ENCODE data around the gene DNAJB7.
A peak's percentile ranks its signal among the peaks of the same experiment; 100 is the strongest.
"Not testable (repeated sequence)": the region's sequence is repeated elsewhere in the genome, so short reads cannot be mapped to it uniquely, and the experiment has no call there.

Gene DNAJB7

GRCh38 chr22:40862013-40862412 is at the start of gene DNAJB7:
Gene DNAJB7 (minus strand): TSS chr22:40862113. CDS start chr22:40861994, 119 bp downstream.
- DNase-seq = no peak

- no peak for DNase-seq
Observed at GRCh38 chr22:40908895-40909294, 47.0 kb upstream of the DNAJB7 start.

DNA sequence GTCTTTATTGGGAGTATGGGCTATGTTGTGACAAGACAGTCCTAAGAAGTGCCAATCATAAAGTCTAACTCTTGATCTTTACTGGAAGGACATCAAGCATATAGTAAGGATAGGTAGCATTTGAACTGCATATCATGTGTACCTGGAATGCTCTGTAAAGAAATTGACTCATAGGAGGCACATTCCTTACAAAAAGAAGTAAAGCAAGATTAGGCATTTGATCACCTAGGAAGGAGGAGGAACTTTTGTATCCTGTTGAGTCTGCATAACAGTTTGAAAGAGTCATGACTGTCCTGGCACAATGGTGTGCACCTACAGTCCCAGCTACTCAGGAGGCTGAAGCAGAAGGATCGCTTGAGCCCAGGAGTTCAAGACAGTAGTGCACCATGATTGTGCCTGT is 42.2 kb upstream of the DNAJB7 start:
- DNase-seq = no peak

DNA sequence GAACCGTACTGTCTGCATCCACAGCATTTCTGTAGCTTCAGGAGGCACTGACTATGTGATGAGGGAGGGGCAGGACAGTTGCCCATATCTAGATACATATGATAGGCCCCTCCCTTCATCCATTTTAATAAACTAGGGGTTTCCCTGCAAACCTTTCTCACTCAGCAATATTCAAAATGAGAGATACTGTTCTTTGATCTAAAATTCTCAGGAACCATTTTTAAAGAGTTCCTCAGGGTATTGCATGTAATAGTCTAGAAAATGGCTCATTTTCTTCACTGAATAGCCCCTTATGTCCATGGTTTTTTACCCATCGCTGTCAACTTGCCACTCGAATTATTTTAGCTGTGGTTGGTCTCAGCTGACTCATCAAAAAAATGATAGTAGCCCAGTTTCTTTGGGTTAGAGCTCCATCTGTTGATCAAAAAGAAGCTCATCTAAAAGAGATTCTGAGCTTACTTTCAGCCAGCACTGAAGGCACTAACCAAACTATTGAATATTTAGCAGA is 37.0 kb upstream of the DNAJB7 start:
- no peak for DNase-seq

GRCh38 chr22:40894417-40894816 is 32.5 kb upstream of the DNAJB7 start:
- DNase-seq = no peak

GRCh38 chr22:40890881-40891280 is 29.0 kb upstream of the DNAJB7 start:
- DNase-seq = no peak

DNA sequence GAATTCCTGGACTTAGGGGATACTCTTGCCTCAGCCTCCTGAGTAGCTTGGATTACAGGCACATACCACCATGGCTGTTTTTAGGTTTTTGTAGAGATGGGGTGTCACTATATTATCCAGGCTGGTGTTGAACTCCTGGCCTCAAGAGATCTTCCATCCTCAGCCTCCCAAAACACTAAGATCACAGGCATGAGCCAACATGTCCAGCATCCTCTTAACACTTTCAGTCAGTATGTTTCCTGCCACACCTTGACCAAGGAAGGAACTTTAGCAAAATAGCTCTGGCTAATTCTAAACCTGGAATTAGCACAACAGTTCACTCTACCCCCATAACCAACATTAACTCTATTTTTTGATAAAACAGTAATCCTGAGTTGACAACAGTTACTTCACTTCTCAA is 27.2 kb upstream of the DNAJB7 start:
- no peak for DNase-seq

DNA sequence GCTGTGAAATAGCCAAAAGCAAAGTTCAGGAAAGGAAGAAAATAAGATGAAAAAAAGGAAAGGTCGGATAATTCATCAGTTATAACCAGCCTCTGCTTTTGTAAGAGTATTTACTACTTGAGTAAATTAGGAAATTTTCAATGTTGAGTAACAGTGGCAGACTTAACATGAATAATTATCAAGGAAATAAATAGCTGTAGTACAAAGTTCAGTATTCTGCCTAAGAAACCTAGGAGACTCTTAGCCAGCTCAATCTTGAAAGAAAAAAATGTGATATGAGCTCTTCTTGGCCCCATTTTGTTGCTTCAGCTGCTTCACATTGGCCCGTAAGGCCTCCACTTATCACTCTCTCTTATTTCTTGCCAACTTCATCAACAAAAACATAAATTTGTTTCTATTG is 17.0 kb upstream of the DNAJB7 start:
- DNase-seq = no peak

- no peak for DNase-seq
Observed at GRCh38 chr22:40877488-40877887, 15.6 kb upstream of the DNAJB7 start.

DNA sequence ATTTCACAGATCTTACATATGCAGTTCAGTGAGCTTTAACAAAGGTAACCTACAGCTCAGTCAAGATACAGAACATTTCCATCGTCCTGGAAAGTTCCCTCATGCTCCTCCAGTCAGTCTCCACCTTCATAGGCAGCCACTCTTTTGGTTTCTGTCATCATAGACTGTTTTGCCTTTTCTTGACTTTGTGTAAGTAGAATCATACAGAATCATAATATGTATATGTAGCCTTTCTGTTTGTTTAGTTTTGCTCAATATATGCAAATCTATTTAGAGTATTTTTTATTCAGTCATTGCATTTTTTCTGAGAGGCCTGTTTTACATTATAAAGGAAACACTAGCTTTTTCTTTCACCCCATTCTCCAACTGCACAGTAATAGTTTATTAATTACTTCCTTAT is 15.0 kb upstream of the DNAJB7 start:
- no peak for DNase-seq

- no peak for DNase-seq
Observed at GRCh38 chr22:40875111-40875510, 13.2 kb upstream of the DNAJB7 start.

GRCh38 chr22:40874016-40874415 is 12.1 kb upstream of the DNAJB7 start:
- no peak for DNase-seq

DNA sequence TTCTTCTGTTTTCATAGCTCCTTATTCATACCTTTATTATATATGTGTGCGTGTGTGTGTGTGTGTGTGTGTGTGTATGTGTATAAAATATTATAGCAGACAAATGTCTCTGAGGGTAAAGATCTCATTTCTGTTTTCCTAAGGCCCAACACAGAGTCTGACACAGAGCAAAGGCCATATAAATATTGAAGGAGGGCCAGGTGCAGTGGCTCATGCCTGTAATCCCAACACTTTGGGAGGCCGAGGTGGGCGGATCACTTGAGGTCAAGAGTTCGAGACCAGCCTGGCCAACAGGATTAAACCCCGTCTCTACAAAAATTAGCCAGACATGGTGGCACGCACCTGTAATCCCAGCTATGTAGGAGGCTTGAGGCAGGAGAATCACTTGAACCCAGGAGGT is 6.5 kb upstream of the DNAJB7 start:
- DNase-seq = not testable (repeated sequence)

- DNase-seq = no peak
Observed at GRCh38 chr22:40867109-40867508, 5.2 kb upstream of the DNAJB7 start.

DNA sequence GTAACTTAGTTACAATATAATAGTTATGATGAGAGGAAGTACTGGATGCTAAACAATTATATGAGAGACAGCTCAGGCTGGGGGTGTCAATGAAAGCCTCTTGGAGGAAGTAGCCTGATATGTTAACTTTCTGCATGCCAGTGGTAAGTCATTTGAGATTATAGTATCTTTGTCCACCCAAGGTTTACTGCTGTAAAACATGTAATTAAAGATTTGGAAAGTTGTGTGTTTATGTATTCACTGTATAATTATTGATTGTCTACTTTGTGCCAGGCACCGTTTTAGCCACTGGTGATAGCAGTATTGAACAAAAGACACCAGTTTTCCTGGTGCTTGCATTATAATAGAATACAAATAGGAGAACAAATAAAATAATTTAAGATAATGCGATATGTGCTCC is 624 bp upstream of the DNAJB7 start:
- DNase-seq = no peak

GRCh38 chr22:40857309-40857855 is 4.5 kb downstream of the DNAJB7 start:
- DNase-seq = no peak

GRCh38 chr22:40856513-40857308 is 5.2 kb downstream of the DNAJB7 start, which contains the start of the genes ST13 and XPNPEP3:
Gene ST13 (minus strand): TSS chr22:40856639. CDS start chr22:40856540, 99 bp downstream.
Gene XPNPEP3 (plus strand): TSS chr22:40857148. CDS start chr22:40857182, 34 bp downstream.
- DNase-seq = peak; percentile 97

- no peak for DNase-seq
Observed at GRCh38 chr22:40855979-40856512, 5.9 kb downstream of the DNAJB7 start.

DNA sequence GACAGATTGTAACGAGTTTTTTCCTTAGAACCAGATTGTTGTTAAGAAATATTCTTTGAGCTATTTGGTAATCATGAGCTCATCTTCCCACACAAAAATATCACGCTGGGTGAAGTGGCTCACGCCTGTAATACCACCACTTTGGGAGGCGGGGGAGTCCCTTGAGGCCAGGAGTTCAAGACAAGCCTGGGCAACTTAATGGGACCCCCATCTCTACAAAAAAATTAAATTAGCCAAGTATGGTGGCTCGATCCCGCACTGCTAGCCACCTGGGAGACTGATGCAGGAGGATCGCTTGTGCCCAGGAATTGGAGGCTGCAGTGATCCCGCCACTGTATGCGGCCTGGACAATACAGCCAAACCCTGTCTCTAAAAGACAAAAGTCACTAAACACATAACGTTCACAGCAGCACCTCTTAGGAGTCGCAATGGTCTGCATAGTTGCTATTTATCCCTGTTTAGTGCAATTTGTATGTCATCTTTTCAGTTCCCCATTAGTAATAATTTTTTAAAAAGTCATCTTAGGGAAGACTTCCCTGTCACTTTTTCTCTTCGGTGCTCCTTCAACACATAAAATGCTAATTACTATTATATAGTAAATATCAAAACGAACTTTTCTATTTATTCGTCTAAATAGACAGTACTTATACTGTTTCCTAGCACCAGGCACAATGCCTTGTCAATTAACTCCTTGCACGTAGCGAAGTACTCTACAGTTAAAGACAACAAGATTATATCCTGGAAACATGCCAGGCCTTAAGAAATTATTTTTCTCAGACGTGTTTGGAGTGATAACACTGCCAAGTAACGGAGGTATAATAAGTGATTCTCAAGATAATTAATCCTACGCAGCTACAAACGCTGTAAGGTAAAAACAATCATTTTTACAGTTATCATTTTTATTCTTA is 6.6 kb downstream of the DNAJB7 start:
- no peak for DNase-seq

- no peak for DNase-seq
Observed at GRCh38 chr22:40853961-40854360, 8.0 kb downstream of the DNAJB7 start.

- DNase-seq = no peak
Observed at GRCh38 chr22:40853333-40853732, 8.6 kb downstream of the DNAJB7 start.

GRCh38 chr22:40845816-40846215 is 16.1 kb downstream of the DNAJB7 start:
- not testable (repeated sequence) for DNase-seq

- no peak for DNase-seq
Observed at GRCh38 chr22:40844951-40845350, 17.0 kb downstream of the DNAJB7 start.
